NCI-H526 treated with DMSO at 0.1 percent for 48 hours (cell line): ENCODE data around the gene PDLIM7.

Experiments
- DNase-seq: peaks from one replicate; lab custom pipeline; 2025; lab: John Stamatoyannopoulos, UW

The PDLIM7 gene

GRCh38 chr5:177505075-177505474 lies 7.7 kb upstream of the PDLIM7 start:
- DNase-seq = no peak

GRCh38 chr5:177504086-177505056 lies 7.0 kb upstream of the PDLIM7 start:
- no peak for DNase-seq

DNA sequence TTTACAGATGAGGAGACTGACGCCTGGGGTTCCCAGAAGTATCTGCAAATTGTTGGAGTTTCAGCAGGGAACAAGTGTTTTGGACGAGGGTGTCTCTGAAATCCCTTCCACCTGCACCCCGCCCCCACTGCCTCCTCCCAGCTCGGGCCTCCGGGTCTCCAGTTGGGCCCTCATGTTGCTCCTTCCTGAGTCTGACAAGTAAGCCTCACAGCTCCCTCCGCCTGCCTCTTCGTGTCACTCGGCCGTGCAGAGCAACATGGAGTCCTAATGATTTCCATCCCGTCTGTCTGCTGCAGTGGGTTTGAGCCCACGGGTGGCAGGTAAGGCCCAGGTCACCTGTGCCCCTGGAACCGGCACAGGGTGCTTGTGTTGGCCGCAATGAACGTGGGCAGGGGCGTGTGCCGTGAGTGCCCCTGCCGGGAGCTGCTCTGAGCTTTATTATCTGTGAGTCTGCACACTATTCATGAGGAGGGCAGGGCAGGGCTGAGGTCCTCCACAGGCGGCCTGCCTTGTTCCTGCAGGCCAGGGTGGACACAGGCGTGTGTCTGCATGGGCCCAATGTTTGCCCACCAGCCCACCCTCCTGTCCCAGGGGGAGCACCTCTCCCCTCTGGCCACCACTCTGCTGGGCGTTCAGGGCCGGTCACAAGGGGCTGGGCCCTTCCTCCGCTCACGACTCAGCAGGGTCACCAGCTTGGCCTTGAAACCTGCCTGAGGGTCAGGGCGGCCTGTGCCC lies 6.1 kb upstream of the PDLIM7 start:
- DNase-seq = no peak

DNA sequence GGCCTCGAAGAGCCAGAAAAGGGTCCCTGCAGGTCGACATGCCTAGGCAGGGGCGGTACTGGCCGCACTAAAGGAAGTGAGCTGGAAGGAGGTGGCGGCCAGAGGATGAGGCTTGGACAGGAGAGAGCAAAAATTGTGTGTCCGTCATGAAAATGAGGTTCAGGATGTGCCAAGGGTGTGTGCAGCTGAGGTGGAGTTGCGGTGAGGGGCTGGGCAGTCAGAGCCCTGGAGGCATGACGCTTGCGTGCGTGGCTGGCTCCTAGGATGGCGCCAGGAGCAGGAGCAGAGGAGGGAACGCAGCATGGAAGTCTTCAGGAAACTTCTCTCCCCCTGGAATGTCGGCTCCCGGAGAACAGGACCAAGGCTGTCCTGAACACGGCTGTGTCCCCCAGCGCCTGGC lies 5.5 kb upstream of the PDLIM7 start:
- no peak for DNase-seq

DNA sequence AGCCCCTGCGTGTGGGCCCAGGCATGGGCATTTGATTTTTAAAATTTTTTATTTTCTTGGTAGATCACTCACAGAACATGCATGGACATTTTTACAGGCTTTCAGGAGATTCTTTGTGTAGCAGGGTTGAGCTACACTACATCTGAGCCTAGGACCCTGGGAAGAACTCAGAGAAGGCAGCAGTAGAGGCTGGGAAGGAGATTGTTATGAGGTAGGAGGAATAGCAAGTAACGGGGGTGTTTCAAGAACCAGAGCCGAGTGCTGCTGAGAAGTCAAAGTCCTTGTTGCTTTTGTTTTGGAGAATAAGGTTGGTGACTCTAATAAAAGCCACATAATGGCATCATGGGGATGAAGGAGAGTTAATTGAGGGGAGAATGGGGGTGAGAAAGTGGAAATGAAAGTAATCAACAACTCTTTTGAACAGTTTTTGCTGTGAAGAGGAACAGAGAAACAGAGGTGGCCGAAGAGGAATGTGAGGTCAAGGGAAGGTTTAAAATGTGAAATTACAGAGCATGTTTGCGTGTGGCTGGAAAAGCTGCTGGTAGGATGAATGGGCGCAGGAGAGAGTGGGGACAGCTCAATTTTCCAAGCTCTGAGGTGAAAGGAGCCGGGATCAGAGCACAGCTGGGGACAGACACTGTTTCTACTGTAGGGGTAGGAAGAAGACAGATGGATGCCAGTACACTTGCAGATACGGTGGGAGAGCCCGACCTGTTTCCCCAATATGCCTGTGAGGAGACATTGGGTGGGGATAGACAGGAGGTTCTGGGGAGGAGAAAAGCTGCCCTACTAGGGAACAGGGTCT lies 4.7 kb upstream of the PDLIM7 start:
- DNase-seq = no peak

DNA sequence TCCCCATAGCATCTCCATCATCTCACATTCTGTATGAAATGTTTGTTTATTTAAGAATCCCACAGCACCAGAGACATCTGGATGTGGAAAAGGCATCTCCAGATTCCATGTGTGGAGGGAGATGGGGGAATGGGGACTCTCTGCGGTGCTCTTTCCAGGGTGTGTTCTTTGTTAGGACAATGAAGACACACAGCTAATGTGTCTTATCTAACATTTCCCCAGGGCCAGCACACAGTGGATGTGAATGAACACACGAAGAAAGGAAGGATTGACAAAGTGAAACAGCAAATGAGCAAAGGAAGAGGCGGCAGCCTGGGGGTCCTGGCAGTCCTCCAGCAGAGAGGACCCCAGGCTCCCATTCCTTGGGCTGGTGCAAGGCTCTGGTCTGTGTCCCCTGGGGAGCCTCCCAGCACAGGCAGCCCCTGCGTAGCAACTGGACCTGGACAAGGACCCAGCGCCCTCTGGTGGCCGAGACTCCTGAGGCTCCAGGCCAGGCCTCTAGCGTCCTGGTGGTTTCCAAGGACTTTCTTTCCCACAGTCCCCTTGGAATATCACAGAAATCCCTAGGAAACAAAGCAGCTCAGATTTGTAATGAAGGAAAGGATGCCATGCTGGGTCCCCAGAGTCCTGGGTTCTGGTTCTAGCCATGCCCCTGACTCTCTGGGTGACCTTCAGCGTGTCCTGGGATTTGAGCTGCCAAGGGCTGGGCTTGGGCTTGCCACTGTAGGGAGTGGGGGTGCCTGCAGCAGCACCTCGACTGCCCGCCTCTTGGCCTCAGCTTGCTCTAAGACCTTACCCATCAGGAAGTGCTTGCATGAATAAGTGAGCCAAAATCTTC lies 3.5 kb upstream of the PDLIM7 start:
- peak; percentile 46 for DNase-seq

DNA sequence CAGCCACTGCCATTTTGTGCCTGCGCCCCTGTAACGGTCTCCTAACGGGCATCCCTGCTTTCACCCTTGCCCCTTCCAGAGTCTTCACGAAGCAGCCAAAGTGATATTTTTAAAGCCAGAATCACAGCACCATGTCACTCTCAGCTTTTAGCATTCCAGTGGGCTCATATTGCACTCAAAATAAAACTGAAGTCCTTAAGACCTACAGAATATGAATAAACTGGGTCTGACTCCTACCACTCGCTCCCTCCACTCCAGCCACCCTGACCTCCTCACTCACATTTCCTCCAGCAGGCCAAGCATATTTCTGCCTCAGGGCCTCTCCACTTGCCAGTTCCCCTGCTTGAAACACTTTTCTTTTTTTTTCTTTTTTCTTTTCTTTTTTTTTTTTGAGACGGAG lies 2.4 kb upstream of the PDLIM7 start:
- no peak for DNase-seq

GRCh38 chr5:177498013-177498787 lies 796 bp upstream of the PDLIM7 start:
- DNase-seq = no peak

DNA sequence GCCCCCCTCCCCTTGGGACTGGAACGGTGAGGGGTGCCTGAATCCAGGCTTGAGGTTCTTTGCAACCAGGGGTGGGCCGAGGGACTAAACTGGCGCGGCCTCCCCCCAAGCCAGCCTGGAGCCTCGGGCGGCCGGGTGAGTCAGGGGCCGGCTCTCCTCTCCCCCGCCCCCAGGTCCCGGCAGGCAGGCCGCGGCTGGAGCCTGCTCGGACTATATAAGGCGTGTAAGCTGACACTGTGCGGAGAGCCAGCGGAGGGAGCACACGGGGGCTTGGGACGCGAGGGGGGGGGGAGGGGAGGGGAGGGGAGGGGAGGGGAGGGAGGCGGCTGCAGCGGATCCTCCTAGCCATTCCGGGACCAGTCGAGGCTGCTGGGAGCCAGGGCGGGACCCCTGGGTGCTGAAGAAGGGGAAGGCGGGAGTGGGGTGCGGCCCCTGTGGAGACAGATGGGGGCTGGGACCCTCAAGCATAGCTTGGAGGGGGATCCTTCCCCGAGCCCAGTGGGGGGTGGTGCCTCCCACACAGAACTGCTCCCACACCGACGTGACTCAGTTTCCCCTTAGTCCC lies 595 bp downstream of the PDLIM7 start:
- peak; percentile 29 for DNase-seq

DNA sequence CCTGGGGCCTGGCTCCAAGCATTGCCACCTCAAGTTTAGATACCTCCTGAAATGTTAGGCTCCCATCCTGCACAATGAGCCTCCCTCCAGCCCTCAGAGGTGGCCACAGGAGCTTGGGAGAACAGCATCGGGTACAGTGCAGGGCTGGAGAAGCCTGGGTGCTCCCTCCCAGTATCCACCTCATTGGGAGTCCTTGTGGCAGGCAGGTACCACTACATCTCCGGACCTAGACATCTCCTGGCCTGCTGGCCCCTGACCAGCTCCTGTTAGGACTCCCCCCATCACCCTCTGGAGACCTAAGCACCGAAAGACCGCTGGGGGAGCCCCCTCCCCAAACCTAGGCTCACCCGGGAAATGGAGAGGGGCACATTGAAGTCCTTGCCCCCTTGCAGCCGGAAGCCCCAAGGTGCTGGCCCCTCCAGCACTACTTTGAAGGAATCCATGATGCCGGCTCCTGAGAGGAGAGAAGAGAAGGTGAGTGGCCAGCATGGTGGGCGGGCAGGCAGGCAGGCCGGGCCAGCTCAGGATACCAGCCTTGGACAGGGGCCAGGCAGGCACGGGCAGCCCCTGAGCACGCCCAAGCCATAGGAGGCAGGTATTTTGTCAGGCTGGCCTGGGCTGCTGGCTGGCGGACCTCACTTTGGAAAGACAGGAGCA lies 1.2 kb downstream of the PDLIM7 start:
- no peak for DNase-seq

GRCh38 chr5:177495243-177496060 lies 2.0 kb downstream of the PDLIM7 start:
- no peak for DNase-seq

DNA sequence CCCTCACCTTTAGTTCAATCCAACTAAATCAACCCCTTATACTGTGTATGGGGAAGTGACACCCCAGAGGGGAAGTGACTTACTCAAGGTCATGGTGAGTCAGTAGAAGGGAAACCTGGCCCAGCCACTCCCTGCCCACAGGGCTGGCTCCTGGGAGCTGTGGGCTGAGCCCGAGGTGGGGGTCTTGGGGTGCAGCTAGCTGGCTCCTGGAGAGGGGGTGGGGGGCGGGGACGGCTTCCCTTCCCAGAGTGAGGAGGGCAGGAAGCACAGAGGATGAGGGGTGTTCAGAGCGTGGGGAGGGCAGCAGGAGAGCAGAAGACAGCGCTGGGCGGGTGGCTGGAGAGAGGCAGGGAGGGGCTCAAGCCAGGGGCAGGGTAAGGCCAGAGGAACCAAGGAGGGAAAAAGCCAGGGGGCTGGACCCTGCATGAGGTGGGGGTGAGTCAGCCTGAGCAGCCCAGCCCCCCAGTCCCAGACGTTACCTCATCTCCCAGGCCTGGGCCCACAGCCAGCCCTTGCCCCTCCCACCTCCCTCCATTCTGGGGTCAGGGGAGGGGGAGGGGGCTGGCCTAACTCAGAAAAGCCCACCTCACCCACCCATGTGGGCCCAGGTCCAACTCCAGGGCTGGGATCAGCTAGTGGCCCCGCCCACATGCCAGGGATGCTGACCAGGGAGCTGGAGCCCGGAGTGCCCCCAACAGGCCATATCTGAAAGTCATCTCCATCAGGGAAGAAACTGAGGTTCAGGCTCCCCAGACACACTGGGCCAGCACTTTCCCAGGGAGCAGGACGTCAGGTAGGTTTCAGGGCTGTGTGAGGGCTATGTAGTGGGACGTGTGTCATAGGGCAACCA lies 2.8 kb downstream of the PDLIM7 start:
- no peak for DNase-seq

DNA sequence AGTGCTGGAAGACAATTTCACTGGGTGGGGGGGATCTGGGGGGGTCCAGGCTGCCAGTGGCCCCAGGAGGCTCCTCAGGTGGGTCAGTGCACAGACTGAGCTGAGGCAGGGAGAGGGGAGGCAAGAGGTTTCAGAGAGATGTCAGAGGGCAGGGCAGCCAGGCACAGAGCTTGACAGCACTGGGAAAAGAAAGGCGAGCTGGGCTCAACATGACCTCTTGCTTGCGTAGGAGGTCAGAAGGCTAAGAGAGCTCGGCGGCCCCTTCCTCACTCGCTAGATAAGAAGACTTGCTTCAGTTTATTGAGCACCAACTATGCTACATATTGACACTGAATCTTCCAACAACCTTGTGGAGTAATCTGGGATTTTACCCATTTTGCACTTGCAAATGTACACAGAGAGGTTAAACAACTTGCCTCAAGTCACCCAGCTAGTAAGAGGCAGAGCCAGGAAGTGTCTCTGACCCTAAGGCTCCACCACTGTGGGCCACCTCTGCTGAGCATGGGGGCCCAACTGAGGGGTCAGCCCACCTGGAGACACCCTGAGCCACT lies 3.5 kb downstream of the PDLIM7 start:
- no peak for DNase-seq

DNA sequence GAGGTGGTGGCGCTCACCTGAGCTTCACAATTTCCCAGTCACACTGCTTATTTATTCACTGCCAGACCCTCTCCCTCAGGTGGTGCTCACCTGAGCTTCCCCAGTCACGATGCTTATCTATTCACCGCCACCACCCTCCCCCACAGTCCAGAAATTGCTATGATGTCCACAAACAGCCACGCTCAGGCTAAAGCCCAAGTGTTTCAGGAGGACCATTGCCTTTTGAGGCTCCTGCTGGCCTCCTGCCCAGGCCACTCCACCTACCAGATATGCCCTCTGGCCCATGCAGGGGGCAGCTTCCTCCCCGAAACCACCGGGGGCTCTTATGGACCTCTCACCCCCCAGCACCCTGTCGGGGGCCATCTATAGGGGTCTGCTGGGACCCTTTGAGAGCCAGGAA lies 4.6 kb downstream of the PDLIM7 start:
- no peak for DNase-seq

DNA sequence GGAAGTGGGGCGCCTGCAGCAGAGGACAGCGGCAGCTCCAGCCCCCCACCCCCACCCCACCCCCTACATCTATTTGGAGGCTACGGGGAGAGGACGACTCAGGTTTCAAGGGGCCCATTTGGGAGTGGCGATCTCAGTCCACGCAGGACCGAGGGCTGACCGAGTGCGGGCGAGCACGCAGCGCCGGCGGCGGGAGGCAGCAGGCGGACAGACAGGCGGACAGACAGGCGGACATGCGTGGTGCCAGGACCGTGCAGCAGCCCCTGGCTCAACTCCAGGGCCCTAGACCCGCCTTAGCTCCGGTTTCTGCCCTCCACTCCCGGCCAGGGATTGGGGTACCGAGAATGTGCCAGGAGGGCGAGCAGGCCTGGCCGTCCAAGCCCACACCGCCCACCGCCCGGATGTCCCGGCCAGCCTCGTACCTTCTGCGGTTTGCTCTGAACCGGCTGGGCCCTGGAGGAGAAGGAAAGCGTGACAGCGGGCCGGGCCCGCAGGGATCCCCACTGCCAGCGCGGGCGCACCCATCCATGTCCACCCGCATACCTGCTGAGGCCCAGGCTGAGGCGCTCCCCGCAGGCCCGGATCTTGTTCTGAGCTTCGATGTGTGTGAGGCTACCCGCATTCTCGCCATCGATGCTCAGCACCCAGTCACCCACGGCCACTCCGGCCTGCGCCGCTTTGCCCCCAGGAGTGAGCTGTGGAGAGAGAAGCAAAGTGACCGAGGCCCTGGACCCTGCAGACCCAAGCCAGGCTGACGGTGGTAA lies 5.2 kb downstream of the PDLIM7 start:
- no peak for DNase-seq

- no peak for DNase-seq
Observed at GRCh38 chr5:177491429-177491945, 5.9 kb downstream of the PDLIM7 start.

- no peak for DNase-seq
Observed at GRCh38 chr5:177490992-177491391, 6.4 kb downstream of the PDLIM7 start.
